ENCODE results near the gene MSI2. TPM values are rescaled to one million over a fixed set of nuclear protein-coding genes. Genes with fewer than 3 reads are reported as not detected.

The MSI2 gene
- total and polyA plus RNA-seq, 12 donors, result 32.6 to 411 (median 148) TPM

DNA sequence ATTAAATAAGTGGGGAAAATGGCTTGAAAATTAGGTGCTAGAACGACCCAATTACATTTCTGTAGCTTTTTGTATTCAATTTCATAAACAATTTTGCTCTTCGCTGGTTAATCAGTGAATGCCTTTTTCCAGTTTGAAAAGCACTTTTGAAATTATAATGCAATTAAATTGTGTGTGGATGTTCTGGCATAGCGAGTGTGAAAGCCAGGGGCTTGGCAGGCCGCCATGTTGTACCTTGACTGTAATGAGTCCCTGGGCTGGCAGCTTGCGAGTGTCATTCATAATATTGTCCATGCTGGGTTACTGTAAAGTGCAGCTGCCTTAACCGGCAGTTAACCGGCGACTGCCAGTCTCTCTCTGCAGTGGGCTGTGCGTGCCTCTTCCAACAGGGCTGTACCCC is 310.9 kb downstream of the MSI2 start:
- TF ChIP-seq CTCF (IDR thresholded peaks at IDR 0.05), result no peak
- TF ChIP-seq POLR2A (IDR thresholded peaks at IDR 0.05), result no peak
- peaks cover 4 to 5% of the 10 kb centered on the region in 2 donors for H3K4me1 ChIP-seq (replicated peaks in 1 of 2)
- peak in 1 of 7 donors; percentile 81 for DNase-seq
- no peak overlapping the region for H3K27ac ChIP-seq
- no peak overlapping the region for H3K4me3 ChIP-seq
- WGBS, 4 donors, result 91 to 94% (median 91%) methylated on average over 8 to 9 of the region's 9 CpGs
- H3K36me3 ChIP-seq (replicated peaks in 1 of 2), result no peaks in the 10 kb centered on the region
- H3K27me3 ChIP-seq, result no peaks in the 10 kb centered on the region
- intact Hi-C loops (cut with DNase I), result no loop called here
- H3K9me3 ChIP-seq (replicated peaks in 1 of 3), result no peaks in the 10 kb centered on the region

- Histone ChIP-seq H3K27ac (no peak overlapping the region), H3K4me1 (replicated peaks in 1 of 2) (peaks cover 4 to 5% of the 10 kb centered on the region in 2 donors), H3K4me3 (no peak overlapping the region), H3K27me3 (no peaks in the 10 kb centered on the region), H3K9me3 (replicated peaks in 1 of 3) (no peaks in the 10 kb centered on the region), H3K36me3 (replicated peaks in 1 of 2) (no peaks in the 10 kb centered on the region)
- TF ChIP-seq POLR2A (IDR thresholded peaks at IDR 0.05) (no peak), CTCF (IDR thresholded peaks at IDR 0.05) (no peak)
- 86 to 97% (median 90%) methylated on average over 2 to 3 of the region's 3 CpGs for WGBS, 4 donors
- intact Hi-C loops (cut with DNase I), result no loop called here
- DNase-seq, result no peak
Observed at GRCh38 chr17:57568340-57568739, 312.0 kb downstream of the MSI2 start.

DNA sequence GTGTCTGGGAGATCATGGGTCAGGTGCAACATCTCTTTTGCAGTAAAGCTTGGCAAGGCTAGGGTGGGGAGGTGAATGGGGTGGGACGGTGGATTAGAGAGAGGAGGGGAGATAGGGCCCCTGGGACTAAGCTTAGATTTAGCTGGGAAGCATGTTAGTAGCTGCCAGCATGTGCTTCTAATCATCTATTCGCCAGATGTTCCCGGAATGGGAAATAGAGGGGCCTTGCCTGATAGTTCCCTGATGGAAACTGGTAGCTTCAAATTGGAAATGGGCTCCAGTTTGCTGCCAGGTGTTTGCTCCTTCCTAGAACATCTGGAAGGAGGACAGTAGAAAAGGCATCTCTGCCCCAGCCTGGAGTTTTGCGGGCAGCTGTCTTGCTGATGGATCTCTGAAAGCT is 312.7 kb downstream of the MSI2 start:
- no peak overlapping the region for H3K27ac ChIP-seq
- intact Hi-C loops (cut with DNase I), result no loop called here
- H3K36me3 ChIP-seq (replicated peaks in 1 of 2), result no peaks in the 10 kb centered on the region
- H3K27me3 ChIP-seq, result no peaks in the 10 kb centered on the region
- H3K9me3 ChIP-seq (replicated peaks in 1 of 3), result no peaks in the 10 kb centered on the region
- DNase-seq, result no peak
- H3K4me3 ChIP-seq, result no peak overlapping the region
- peaks cover 4 to 7% of the 10 kb centered on the region in 2 donors for H3K4me1 ChIP-seq (replicated peaks in 1 of 2)
- 93 to 97% (median 94%) methylated on average over 4 of the region's 4 CpGs for WGBS, 4 donors
- TF ChIP-seq POLR2A (IDR thresholded peaks at IDR 0.05) (no peak), CTCF (IDR thresholded peaks at IDR 0.05) (no peak)

DNA sequence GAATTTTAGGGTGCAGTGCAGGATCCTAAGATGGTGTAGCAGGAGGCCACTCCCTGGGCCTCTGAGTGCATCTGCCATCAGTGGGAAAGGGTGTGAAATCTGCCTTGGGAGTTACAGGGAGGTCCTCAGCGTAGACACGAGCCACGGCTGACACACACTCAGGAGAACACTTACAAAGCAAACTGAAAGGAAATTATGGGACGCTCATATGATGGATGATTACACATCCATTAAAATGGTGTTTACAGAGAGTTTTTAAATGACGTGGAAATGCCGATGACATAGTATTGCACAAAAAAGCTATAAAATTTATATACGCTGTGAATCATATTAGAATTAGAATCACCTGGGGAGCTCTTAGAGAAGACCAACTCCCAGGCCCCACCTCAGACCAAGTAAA is 313.5 kb downstream of the MSI2 start:
- WGBS, 4 donors, result 97 to 99% (median 98%) methylated on average over 7 of the region's 7 CpGs
- Histone ChIP-seq H3K9me3 (replicated peaks in 1 of 3) (no peaks in the 10 kb centered on the region), H3K4me3 (no peak overlapping the region), H3K27ac (no peak overlapping the region), H3K27me3 (no peaks in the 10 kb centered on the region), H3K4me1 (replicated peaks in 1 of 2) (peaks cover 4 to 9% of the 10 kb centered on the region in 2 donors), H3K36me3 (replicated peaks in 1 of 2) (no peaks in the 10 kb centered on the region)
- no peak for TF ChIP-seq POLR2A (IDR thresholded peaks at IDR 0.05)
- no peak for TF ChIP-seq CTCF (IDR thresholded peaks at IDR 0.05)
- intact Hi-C loops (cut with DNase I), result no loop called here
- no peak for DNase-seq

All from adrenal gland (tissue), 12 donors.